ENCODE results near the gene CCDC200. TPM values are rescaled to one million over a fixed set of nuclear protein-coding genes. Genes with fewer than 3 reads are reported as not detected.

CCDC200 gene
- total RNA-seq, 1 donor from 2014 or later, result not detected

DNA sequence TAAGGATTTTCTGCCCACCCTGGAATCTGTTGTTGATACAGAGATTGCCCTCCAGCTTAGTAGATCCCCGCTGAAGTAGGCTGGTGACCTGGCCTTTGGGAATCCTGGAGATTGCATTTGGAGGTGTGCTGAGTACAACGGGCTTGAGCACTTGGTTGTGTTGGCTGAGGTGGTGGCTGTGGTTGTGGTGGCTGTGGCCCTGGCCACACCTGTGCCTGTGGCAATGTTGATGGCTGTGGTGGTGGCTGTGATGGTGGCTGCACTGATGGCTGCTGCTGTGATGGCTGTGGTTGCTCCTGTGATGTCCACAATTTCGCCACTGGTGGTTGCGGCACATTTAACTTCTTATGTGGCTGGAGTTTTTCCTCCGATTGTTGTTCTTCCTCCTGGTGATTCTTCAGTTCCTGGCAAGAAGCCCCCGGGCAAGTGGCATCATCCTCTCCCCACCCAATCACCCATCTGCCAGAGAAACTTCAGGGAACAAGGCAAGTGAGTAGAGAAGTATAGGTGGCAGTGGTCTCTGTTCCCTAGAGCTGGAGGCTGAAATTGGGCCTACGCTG is 4.2 kb downstream of the CCDC200 start:
- H3K27ac ChIP-seq, result no peak overlapping the region
- Mint-ChIP-seq H3K9me3 (no peaks in the 10 kb centered on the region), H3K36me3 (no peaks in the 10 kb centered on the region), H3K4me3 (no peak overlapping the region), H3K27me3 (ENCODE audit: insufficient read depth, low read depth) (peaks cover 3% of the 10 kb centered on the region), H3K4me1 (peaks cover 2% of the 10 kb centered on the region), H3K27ac (no peak overlapping the region)
- no peaks in the 10 kb centered on the region for H3K79me2 ChIP-seq (ENCODE audit: low read depth)
- no peaks in the 10 kb centered on the region for H3K36me3 ChIP-seq
- no peaks in the 10 kb centered on the region for H4K20me1 ChIP-seq (ENCODE audit: low read depth)
- H3K4me2 ChIP-seq, result no peak overlapping the region
- TF ChIP-seq EZH2 (IDR thresholded peaks at IDR 0.05), result no peak
- TF ChIP-seq CTCF (IDR thresholded peaks at IDR 0.05), result no peak
- TF ChIP-seq EZH2phosphoT487 (IDR thresholded peaks at IDR 0.05), result no peak
- no peak overlapping the region for H2AFZ ChIP-seq (replicated peaks)
- no peak for DNase-seq (ENCODE audit: low spot score)
- no peak overlapping the region for H3K9ac ChIP-seq
- H3K4me1 ChIP-seq, result no peaks in the 10 kb centered on the region
- H3F3A ChIP-seq (ENCODE audit: low read depth), result no peaks in the 10 kb centered on the region
- no peak overlapping the region for H3K4me3 ChIP-seq
- H3K27me3 ChIP-seq, result no peaks in the 10 kb centered on the region
- H3K9me3 ChIP-seq (ENCODE audit: low read depth), result no peaks in the 10 kb centered on the region

GRCh38 chr17:43220511-43221125 is 7.8 kb downstream of the CCDC200 start:
- Histone ChIP-seq H3K79me2 (ENCODE audit: low read depth) (no peaks in the 10 kb centered on the region), H3K4me1 (no peaks in the 10 kb centered on the region), H3F3A (ENCODE audit: low read depth) (no peaks in the 10 kb centered on the region), H3K4me2 (no peak overlapping the region), H4K20me1 (ENCODE audit: low read depth) (no peaks in the 10 kb centered on the region), H3K36me3 (no peaks in the 10 kb centered on the region), H3K27me3 (no peaks in the 10 kb centered on the region), H3K9ac (no peak overlapping the region), H3K9me3 (ENCODE audit: low read depth) (no peaks in the 10 kb centered on the region), H3K27ac (no peak overlapping the region), H2AFZ (replicated peaks) (no peak overlapping the region), H3K4me3 (no peak overlapping the region)
- Mint-ChIP-seq H3K4me3 (no peak overlapping the region), H3K36me3 (no peaks in the 10 kb centered on the region), H3K9me3 (no peaks in the 10 kb centered on the region), H3K27ac (no peak overlapping the region), H3K27me3 (ENCODE audit: insufficient read depth, low read depth) (peaks cover 3% of the 10 kb centered on the region), H3K4me1 (peaks cover 2% of the 10 kb centered on the region)
- peak; percentile 10 for DNase-seq (ENCODE audit: low spot score)
- TF ChIP-seq EZH2phosphoT487 (IDR thresholded peaks at IDR 0.05) (no peak), CTCF (IDR thresholded peaks at IDR 0.05) (no peak), EZH2 (IDR thresholded peaks at IDR 0.05) (no peak)

GRCh38 chr17:43219746-43220380 is 8.6 kb downstream of the CCDC200 start:
- Histone ChIP-seq H3F3A (ENCODE audit: low read depth) (no peaks in the 10 kb centered on the region), H3K9ac (no peak overlapping the region), H3K27ac (no peak overlapping the region), H3K4me2 (no peak overlapping the region), H3K9me3 (ENCODE audit: low read depth) (no peaks in the 10 kb centered on the region), H3K4me1 (no peaks in the 10 kb centered on the region), H3K27me3 (no peaks in the 10 kb centered on the region), H3K36me3 (no peaks in the 10 kb centered on the region), H2AFZ (replicated peaks) (no peak overlapping the region), H4K20me1 (ENCODE audit: low read depth) (no peaks in the 10 kb centered on the region), H3K79me2 (ENCODE audit: low read depth) (no peaks in the 10 kb centered on the region), H3K4me3 (no peak overlapping the region)
- H3K27ac Mint-ChIP-seq, result peak overlapping the region; percentile 43
- no peaks in the 10 kb centered on the region for H3K36me3 Mint-ChIP-seq
- H3K4me1 Mint-ChIP-seq, result peaks cover 2% of the 10 kb centered on the region
- no peak for DNase-seq (ENCODE audit: low spot score)
- peaks cover 4% of the 10 kb centered on the region for H3K27me3 Mint-ChIP-seq (ENCODE audit: insufficient read depth, low read depth)
- H3K4me3 Mint-ChIP-seq, result peak overlapping the region; percentile 27
- TF ChIP-seq EZH2 (IDR thresholded peaks at IDR 0.05) (no peak), EZH2phosphoT487 (IDR thresholded peaks at IDR 0.05) (no peak), CTCF (IDR thresholded peaks at IDR 0.05) (no peak)
- no peaks in the 10 kb centered on the region for H3K9me3 Mint-ChIP-seq
